GM21423 (cell line): ENCODE data around the gene TAF15.

Experiments
- ATAC-seq: cut with Tn5 transposase; IDR thresholded peaks from one replicate; pipeline ENCODE4 v1.9.1; 2021; ENCODE audit warnings: mild to moderate bottlenecking, moderate library complexity; ENCODE audit not compliant: unreplicated experiment

The TAF15 gene

DNA sequence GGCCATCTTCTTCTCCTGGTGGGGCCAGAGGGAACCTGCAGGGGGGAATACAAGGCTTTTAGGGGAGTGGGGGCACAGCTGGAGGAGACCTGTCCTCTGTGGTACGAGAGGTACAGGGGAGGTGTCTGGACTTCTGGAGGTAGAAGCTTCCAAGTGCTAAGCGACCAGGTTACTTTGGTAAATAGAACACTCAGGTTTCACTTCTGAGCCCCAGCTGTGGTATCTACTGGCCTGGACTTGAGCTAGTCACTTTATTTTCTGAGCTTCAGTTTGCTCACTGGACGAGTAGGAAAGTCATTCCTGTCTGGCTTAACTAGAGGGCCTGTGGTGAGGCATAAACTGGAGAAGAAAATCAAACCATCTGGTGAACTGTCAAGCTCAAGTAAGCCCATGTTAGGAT, 59.5 kb downstream of the TAF15 start, which contains the start of gene HEATR9:
Gene HEATR9 (minus strand): TSS at position 155 of the 400 bp plus-strand sequence. CDS start 149 bp downstream, at position 6.
- ATAC-seq = no peak

GRCh38 chr17:35870906-35871819, 61.9 kb downstream of the TAF15 start:
- ATAC-seq = no peak

GRCh38 chr17:35872196-35872980, 63.1 kb downstream of the TAF15 start:
- ATAC-seq = no peak

DNA sequence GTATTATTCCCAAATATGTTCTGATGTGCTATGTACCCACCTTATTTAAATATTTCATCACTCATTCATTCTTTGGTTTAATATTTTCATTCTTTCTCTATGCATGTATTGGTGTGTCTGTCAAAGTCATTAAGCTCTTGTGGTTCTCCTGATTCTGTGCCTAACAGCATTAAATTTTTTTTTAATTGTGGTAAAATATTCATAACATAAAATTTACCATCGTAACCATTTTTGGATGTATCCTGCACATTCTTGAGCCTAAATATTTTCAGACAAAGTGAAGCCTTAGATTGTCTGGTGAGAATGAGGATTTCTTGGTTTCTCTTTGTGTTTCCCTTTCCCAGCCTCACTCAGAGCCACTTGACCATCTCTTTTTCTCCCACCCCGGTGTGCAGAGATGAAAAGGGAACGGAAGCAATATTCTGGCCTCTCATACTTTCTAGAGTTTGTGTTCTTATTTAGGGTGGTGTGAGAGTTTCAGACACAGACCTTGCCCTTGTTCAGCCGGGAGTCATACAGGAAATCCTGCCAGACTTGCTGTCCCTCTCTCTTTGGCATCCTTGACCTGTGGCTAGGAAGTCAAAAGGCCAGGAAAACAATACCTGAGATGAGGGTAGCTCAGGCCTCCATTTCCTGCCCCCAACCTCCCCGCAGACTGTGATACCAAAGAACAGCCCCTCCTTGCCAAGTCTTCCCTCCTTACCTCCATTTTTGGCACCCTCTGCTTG, 66.0 kb downstream of the TAF15 start:
- ATAC-seq = no peak

DNA sequence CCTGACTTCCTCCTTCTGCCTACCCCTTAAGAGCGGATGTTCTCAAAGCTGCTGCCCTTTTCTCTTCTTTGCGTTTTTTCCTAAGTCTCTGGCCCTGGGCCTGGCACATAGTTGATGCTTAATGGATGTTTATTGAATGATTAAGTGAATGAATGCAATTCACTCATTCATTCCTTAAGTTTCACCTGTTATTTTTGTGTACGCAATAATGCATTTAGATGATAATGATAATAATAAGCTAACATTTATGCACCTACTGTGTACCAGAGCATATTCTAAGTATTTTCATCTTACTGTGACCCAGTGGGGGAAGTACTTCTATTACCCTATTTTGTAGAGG, 66.5 kb downstream of the TAF15 start:
- no peak for ATAC-seq

DNA sequence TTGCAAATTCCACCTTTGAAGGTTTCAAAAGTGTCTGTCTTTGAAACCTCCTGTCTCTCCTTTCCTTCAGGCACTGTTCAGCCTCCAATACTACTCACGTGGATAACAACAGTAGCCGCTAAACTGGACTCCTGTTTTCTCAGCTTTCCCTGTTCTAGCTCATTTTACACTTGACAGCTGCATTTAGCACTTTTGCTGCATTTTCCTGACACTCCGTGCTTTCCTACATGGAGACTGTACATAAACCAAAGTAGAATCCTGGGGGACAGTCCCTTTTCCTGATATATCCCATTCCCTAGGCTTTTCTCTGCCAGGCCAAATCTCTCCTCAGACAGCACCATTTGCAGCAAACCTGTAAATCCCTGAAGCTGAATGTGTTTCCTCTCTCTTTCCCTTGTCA, 67.2 kb downstream of the TAF15 start:
- ATAC-seq = no peak

- no peak for ATAC-seq
Observed at GRCh38 chr17:35877345-35878029, 68.2 kb downstream of the TAF15 start.

DNA sequence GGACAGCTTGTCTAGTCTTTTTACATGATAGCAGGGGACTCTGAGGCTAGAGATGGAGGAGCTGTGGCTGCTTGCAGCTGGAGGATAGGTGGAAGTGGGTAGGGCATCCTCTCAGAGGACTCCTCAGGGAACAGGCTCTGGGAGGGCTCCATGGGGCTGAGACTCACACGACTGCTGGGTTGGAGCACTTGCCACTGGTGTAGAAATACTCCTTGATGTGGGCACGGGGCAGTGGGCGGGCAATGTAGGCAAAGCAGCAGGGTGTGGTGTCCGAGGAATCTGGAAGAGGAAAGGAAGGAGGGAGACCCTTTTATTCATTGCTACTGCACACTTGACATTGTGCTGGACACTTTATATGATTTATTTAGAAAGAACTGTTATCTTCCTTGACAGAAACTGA, 69.1 kb downstream of the TAF15 start:
- no peak for ATAC-seq

GRCh38 chr17:35879773-35880654, 70.7 kb downstream of the TAF15 start, which contains the start of gene CCL5:
TSS of gene CCL5 (minus strand) at chr17:35880360.
- peak; percentile 85 for ATAC-seq

GRCh38 chr17:35889241-35889640, 80.0 kb downstream of the TAF15 start:
- ATAC-seq = no peak

DNA sequence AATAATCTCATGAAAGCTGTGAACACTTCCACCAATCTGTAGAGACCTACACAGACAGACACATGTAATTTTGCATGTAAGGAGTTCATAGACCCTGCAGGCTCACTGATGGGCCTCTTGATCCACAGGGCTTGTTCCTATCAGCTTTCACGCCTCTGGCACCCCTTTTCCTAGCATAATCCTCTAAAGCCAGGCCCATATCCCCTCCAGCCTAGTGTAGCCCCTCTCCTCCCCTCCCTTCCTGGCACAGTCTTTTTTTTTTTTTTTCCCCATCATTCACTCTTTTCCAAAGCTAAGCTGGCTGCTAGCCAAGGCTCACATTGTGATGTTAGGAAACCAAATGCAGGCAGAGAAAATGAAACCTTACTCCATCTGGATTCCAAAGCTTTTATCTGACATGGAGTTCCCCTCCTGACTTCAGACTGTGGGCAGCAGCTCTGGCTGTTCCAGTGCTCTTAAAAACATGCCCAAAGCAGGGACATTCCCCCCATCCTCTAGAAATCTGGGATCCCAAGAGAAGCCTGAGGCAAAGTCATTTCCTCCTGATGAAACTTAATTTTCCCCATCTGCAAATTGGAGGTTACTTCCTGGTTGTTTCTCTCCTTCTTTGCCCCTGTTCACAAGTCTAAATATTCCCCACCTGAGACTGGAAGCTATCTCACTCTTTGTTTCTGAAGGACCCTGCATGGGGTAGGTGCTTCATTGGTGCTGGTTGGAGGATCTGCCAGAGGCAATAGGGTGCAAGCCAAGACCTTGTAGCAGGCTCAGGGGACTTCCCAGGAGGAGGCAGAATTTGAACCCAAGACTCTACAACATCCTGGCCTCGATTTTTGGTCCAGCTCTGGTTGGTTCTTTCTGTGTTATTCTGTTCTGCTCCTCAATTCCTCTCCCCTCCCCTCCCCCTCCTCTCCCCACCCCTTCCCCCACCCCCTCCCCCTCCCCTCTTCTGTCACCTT, 80.8 kb downstream of the TAF15 start:
- no peak for ATAC-seq

GRCh38 chr17:35890774-35891155, 81.5 kb downstream of the TAF15 start:
- ATAC-seq = peak; percentile 55

- ATAC-seq = no peak
Observed at GRCh38 chr17:35891269-35891668, 82.0 kb downstream of the TAF15 start.

DNA sequence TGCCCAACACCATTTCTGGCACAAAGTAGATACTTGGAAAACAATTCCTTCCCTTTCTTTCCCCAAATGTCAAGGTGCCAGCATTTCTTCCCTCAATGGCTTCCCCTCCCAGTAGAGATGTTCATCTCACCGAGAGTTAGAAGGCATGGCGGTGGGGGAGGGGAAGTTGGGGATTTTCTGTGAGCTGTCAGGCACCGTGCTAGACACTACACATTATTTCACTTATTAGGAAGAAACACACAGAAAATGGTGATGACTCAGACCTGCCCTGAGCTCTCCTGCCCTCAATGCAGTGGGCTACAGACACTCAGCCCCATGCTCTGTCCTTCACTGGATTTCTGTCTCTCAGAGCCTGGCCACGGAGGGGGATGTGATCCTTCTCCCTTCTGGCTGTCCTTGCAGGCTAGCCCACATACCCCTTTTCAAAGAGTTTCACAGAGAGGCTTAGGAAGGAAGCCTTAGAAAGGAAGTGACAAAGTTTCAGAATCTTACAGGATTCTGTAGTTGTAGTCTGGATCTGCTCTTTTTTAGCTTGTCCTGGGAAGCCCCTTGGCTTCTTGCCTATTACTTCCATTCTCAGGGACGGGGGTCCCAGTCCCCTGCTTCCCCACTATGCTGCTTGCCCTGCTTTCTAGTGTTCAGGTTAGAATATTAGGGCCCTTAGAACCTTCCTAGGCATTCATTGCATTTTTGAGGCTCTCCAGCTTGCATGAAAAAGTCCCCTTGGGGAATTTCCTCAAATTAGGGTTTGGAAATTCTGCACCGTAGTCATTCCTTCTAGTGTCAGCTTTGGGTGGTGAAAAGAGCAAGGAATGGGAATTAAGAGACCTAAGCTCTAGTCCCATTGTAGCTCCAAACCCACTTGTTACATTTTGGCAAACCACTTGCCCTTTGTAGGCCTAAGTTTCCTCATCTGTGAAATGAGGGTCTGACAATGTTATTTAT, 83.1 kb downstream of the TAF15 start:
- ATAC-seq = no peak

- no peak for ATAC-seq
Observed at GRCh38 chr17:35893751-35894150, 84.5 kb downstream of the TAF15 start.

GRCh38 chr17:35894206-35894605, 84.9 kb downstream of the TAF15 start:
- ATAC-seq = no peak
